DOHH2 (cell line): ENCODE measurements around the gene SYNDIG1L.

Experiments used
- CTCF ChIP-seq: fragments of 200-600 bp; sonication (generic); IDR thresholded peaks from one replicate; pipeline ENCODE4 v1.5.1; 2014; ENCODE audit warnings: antibody characterized with exemption, mild to moderate bottlenecking, low read depth, low read length; ENCODE audit not compliant: poor library complexity, severe bottlenecking
- EZH2phosphoT487 ChIP-seq: fragments of 200-600 bp; sonication (generic); IDR thresholded peaks from 2 replicates; pipeline ENCODE4 v1.6.1; 2017; ENCODE audit warnings: borderline replicate concordance, mild to moderate bottlenecking, antibody characterized with exemption, low read length, moderate library complexity, mixed read lengths

DNA sequence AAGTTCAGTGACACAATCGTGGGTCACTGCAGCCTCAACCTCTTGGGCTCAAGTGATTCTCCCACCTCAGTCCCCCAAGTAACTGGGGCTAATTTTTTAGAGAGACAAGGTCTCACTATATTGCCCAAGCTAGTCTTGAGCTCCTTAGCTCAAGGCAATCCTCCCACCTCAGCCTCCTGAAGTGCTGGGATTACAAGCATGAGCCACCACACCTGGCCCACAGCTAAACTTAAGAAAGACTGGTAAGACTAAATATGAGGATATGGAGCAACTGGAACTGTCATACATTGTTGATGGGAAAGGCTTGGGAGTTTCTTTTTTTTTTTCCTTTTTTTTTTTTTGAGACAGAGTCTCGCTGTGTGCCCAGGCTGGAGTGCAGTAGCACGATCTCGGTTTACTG, 43.8 kb downstream of the SYNDIG1L start:
- no peak for TF ChIP-seq CTCF
- TF ChIP-seq EZH2phosphoT487 = no peak
